GM23248 (cell line): Measurements from ENCODE around the gene RELN. TPM values are rescaled to one million over a fixed set of nuclear protein-coding genes. Genes with fewer than 3 reads are reported as not detected.
"Not testable (repeated sequence)": the region's sequence is repeated elsewhere in the genome, so short reads cannot be mapped to it uniquely, and the experiment has no call there.

Source experiments
- DNase-seq: peaks from one replicate; pipeline ENCODE4 v3.0.0-alpha.2; 2015
- H2AFZ ChIP-seq: fragments of 200-600 bp; sonication (generic); 2 replicates; pipeline ENCODE4 v1.6.1; 2016; ENCODE audit warnings: antibody characterized with exemption
- H3F3A ChIP-seq: fragments of 200-600 bp; sonication (generic); 2 replicates; pipeline ENCODE4 v1.6.1; 2016; ENCODE audit warnings: mild to moderate bottlenecking, antibody characterized with exemption, mixed run types; ENCODE audit not compliant: insufficient read depth
- H3K27ac ChIP-seq: fragments of 200-600 bp; sonication (generic); 2 replicates; pipeline ENCODE4 v1.5.1; 2016; ENCODE audit warnings: mild to moderate bottlenecking
- H3K27me3 ChIP-seq: fragments of 200-600 bp; sonication (generic); replicated peaks from 2 replicates; pipeline ENCODE4 v1.6.1; 2016; ENCODE audit warnings: mild to moderate bottlenecking; ENCODE audit not compliant: insufficient read depth
- H3K36me3 ChIP-seq: fragments of 200-600 bp; sonication (generic); 2 replicates; pipeline ENCODE4 v1.6.1; 2016; ENCODE audit warnings: low read depth, mild to moderate bottlenecking
- H3K4me1 ChIP-seq: fragments of 200-600 bp; sonication (generic); 2 replicates; pipeline ENCODE4 v1.6.1; 2016; ENCODE audit warnings: mild to moderate bottlenecking; ENCODE audit not compliant: insufficient read depth
- H3K4me2 ChIP-seq: fragments of 200-600 bp; sonication (generic); one replicate; pipeline ENCODE4 v1.6.1; 2016; ENCODE audit warnings: mild to moderate bottlenecking; ENCODE audit not compliant: unreplicated experiment
- H3K4me3 ChIP-seq: fragments of 200-600 bp; sonication (generic); 2 replicates; pipeline ENCODE4 v1.5.1; 2016; ENCODE audit warnings: mild to moderate bottlenecking
- H3K79me2 ChIP-seq: fragments of 200-600 bp; sonication (generic); 2 replicates; pipeline ENCODE4 v1.6.1; 2016; ENCODE audit warnings: mild to moderate bottlenecking; ENCODE audit not compliant: insufficient read depth
- H3K9ac ChIP-seq: fragments of 200-600 bp; sonication (generic); 2 replicates; pipeline ENCODE4 v1.6.1; 2016; ENCODE audit warnings: mild to moderate bottlenecking
- H3K9me2 ChIP-seq: fragments of 200-600 bp; sonication (generic); 2 replicates; pipeline ENCODE4 v1.6.1; 2016; ENCODE audit warnings: mixed run types, mild to moderate bottlenecking, moderate library complexity; ENCODE audit not compliant: insufficient read depth
- H3K9me3 ChIP-seq: fragments of 200-600 bp; sonication (generic); one replicate; pipeline ENCODE4 v1.6.1; 2017; ENCODE audit warnings: low read depth
- H4K20me1 ChIP-seq: fragments of 200-600 bp; sonication (generic); 2 replicates; pipeline ENCODE4 v1.6.0; 2016; ENCODE audit not compliant: insufficient read depth
- EZH2 ChIP-seq: fragments of 200-600 bp; sonication (generic); IDR thresholded peaks from 2 replicates; pipeline ENCODE4 v1.6.1; 2018; ENCODE audit warnings: antibody characterized with exemption, mild to moderate bottlenecking; ENCODE audit not compliant: insufficient read depth, poor library complexity, severe bottlenecking
- EZH2phosphoT487 ChIP-seq: fragments of 200-600 bp; sonication (generic); IDR thresholded peaks from 2 replicates; pipeline ENCODE4 v1.6.1; 2018; ENCODE audit warnings: antibody characterized with exemption, moderate library complexity, mild to moderate bottlenecking, low read depth; ENCODE audit not compliant: insufficient read depth
- WGBS, 2 experiments: methylation state at CpG; one replicate each; pipeline ENCODE4 v1.1.6; 2015 to 2017; ENCODE audit warnings: low lambda C conversion rate in 2 of 2, low coverage in 1 of 2; ENCODE audit errors: missing lambda C conversion rate in 2 of 2; 5-methylcytosine and 5-hydroxymethylcytosine counted together
- in situ Hi-C: fragments of 300-500 bp; cut with MboI; formaldehyde crosslinking; loops from 2 replicates; pipeline ENCODE4 v1.15.0; 2020
- polyA plus RNA-seq: library from polyadenylated mRNA; unstranded; fragments of >200 nt; fragmentation: Nextera tagmentation; extraction: Ambion mirVana; gene quantifications from 2 replicates; pipeline ENCODE4 v1.2.1, GENCODE V29; 2016
- total RNA-seq: library from RNA; depleted of rRNA; stranded (reverse); fragments of >200 nt; shearing (Covaris generic); gene quantifications from 2 replicates; pipeline ENCODE4 v1.2.3, GENCODE V29; 2014

The RELN gene
- total and polyA plus RNA-seq, 2 experiments from 2014 or later, result 0.76 to 0.97 TPM

- in situ Hi-C loops, result no loop called here
- Histone ChIP-seq H3K9me2 (no peaks in the 10 kb centered on the region), H3K79me2 (no peaks in the 10 kb centered on the region), H3K4me2 (no peak overlapping the region), H2AFZ (no peak overlapping the region), H3K27me3 (no peaks in the 10 kb centered on the region), H3K36me3 (no peaks in the 10 kb centered on the region), H3K4me3 (no peak overlapping the region), H3K27ac (no peak overlapping the region), H3K9me3 (no peaks in the 10 kb centered on the region), H3F3A (no peaks in the 10 kb centered on the region), H3K4me1 (peaks cover 8% of the 10 kb centered on the region; the same call in 1 of the 2 replicates), H3K9ac (no peak overlapping the region), H4K20me1 (no peaks in the 10 kb centered on the region)
- DNase-seq, result no peak
- WGBS, 2 experiments, result 50 to 53% methylated on average over 2 of the region's 2 CpGs
- TF ChIP-seq EZH2 (no peak), EZH2phosphoT487 (no peak)
Measured at GRCh38 chr7:103821092-103821491, 168.4 kb downstream of the RELN start.

- H2AFZ ChIP-seq, H3K4me3 ChIP-seq, DNase-seq, H3K27ac ChIP-seq, H3K9me3 ChIP-seq, H3K9ac ChIP-seq, H3K79me2 ChIP-seq, H3K4me1 ChIP-seq, H3K36me3 ChIP-seq, in situ Hi-C loops, H3K9me2 ChIP-seq, H3K4me2 ChIP-seq, H3K27me3 ChIP-seq, H4K20me1 ChIP-seq, H3F3A ChIP-seq: not testable (repeated sequence)
- 74 to 80% methylated on average over 5 of the region's 5 CpGs for WGBS, 2 experiments
Measured at GRCh38 chr7:103815972-103816371, 173.5 kb downstream of the RELN start.

- Histone ChIP-seq H3K79me2 (no peaks in the 10 kb centered on the region), H3K4me3 (no peak overlapping the region), H4K20me1 (no peaks in the 10 kb centered on the region), H3K27me3 (no peaks in the 10 kb centered on the region), H3F3A (no peaks in the 10 kb centered on the region), H3K9me3 (no peaks in the 10 kb centered on the region), H3K9me2 (no peaks in the 10 kb centered on the region), H3K4me1 (peaks cover 8% of the 10 kb centered on the region; the same call in 1 of the 2 replicates), H3K27ac (no peak overlapping the region), H3K4me2 (no peak overlapping the region), H3K36me3 (no peaks in the 10 kb centered on the region), H3K9ac (no peak overlapping the region), H2AFZ (no peak overlapping the region)
- no peak for DNase-seq
- in situ Hi-C loops, result no loop called here
- WGBS, 2 experiments, result 79 to 82% methylated on average over 2 of the region's 2 CpGs
- TF ChIP-seq EZH2 (no peak), EZH2phosphoT487 (no peak)
Measured at GRCh38 chr7:103813970-103814369, 175.5 kb downstream of the RELN start.

- Histone ChIP-seq H2AFZ (no peak overlapping the region), H3K4me3 (no peak overlapping the region), H3K4me2 (no peak overlapping the region), H3K79me2 (no peaks in the 10 kb centered on the region), H3F3A (no peaks in the 10 kb centered on the region), H3K9me2 (no peaks in the 10 kb centered on the region), H3K9ac (no peak overlapping the region), H3K9me3 (no peaks in the 10 kb centered on the region), H4K20me1 (no peaks in the 10 kb centered on the region), H3K27ac (no peak overlapping the region), H3K4me1 (no peaks in the 10 kb centered on the region), H3K36me3 (no peaks in the 10 kb centered on the region), H3K27me3 (no peaks in the 10 kb centered on the region)
- TF ChIP-seq EZH2, result no peak
- TF ChIP-seq EZH2phosphoT487, result no peak
- no peak for DNase-seq
- in situ Hi-C loops, result no loop called here
- 83 to 96% methylated on average over 2 of the region's 2 CpGs for WGBS, 2 experiments
Measured at GRCh38 chr7:103811997-103812396, 177.5 kb downstream of the RELN start.

- no peak overlapping the region for H2AFZ ChIP-seq
- H3K9ac ChIP-seq, result no peak overlapping the region
- H3K79me2 ChIP-seq, result no peaks in the 10 kb centered on the region
- H3K9me3 ChIP-seq, result no peaks in the 10 kb centered on the region
- 74 to 76% methylated on average over 5 of the region's 5 CpGs for WGBS, 2 experiments
- no peaks in the 10 kb centered on the region for H3K27me3 ChIP-seq
- no peaks in the 10 kb centered on the region for H4K20me1 ChIP-seq
- H3K9me2 ChIP-seq, result no peaks in the 10 kb centered on the region
- TF ChIP-seq EZH2phosphoT487, result no peak
- no peak for TF ChIP-seq EZH2
- no peaks in the 10 kb centered on the region for H3K36me3 ChIP-seq
- in situ Hi-C loops, result no loop called here
- H3K27ac ChIP-seq, result no peak overlapping the region
- no peak overlapping the region for H3K4me2 ChIP-seq
- no peaks in the 10 kb centered on the region for H3F3A ChIP-seq
- H3K4me1 ChIP-seq, result no peaks in the 10 kb centered on the region
- no peak overlapping the region for H3K4me3 ChIP-seq
- DNase-seq, result no peak
Measured at GRCh38 chr7:103811290-103811689, 178.2 kb downstream of the RELN start.
